Measurements from ENCODE around the gene C1QTNF4. TPM values are rescaled to one million over a fixed set of nuclear protein-coding genes. Genes with fewer than 3 reads are reported as not detected.

C1QTNF4 gene
- total RNA-seq, 1 experiment from 2014 or later = 5.7 TPM

GRCh38 chr11:47595967-47596366, 1.8 kb upstream of the C1QTNF4 start:
- no peak for TF ChIP-seq CTCF (conservative IDR thresholded peaks at IDR 0.05)
- H3K9me3 Mint-ChIP-seq = no peaks in the 10 kb centered on the region
- Histone ChIP-seq H3K79me1 (ENCODE audit: insufficient read depth, low read depth, low read length, poor library complexity, severe bottlenecking) (no peaks in the 10 kb centered on the region), H3T11ph (ENCODE audit: low read length) (no peak overlapping the region), H3K56ac (ENCODE audit: insufficient read length, low read depth, low read length) (no peak overlapping the region), H3K4me2 (ENCODE audit: insufficient read depth, insufficient read length, low read length) (no peak overlapping the region), H2BK20ac (ENCODE audit: low read depth, low read length, poor library complexity, severe bottlenecking) (no peak overlapping the region), H2BK15ac (ENCODE audit: low read depth, low read length) (no peak overlapping the region), H3K23me2 (ENCODE audit: insufficient read length, low read depth, low read length, poor library complexity, severe bottlenecking) (peaks cover 13% of the 10 kb centered on the region), H2BK12ac (ENCODE audit: insufficient read length, low read depth, low read length) (no peak overlapping the region), H3K27ac (ENCODE audit: insufficient read length, low read depth, low read length) (no peak overlapping the region), H2BK5ac (ENCODE audit: insufficient read length, low read length) (no peak overlapping the region), H2BK120ac (ENCODE audit: low read depth, low read length, poor library complexity, severe bottlenecking) (no peak overlapping the region), H3K14ac (ENCODE audit: insufficient read depth, low read length) (no peak overlapping the region), H2AK5ac (ENCODE audit: insufficient read length, low read length) (no peak overlapping the region), H4K5ac (ENCODE audit: insufficient read length, low read depth, low read length) (no peak overlapping the region), H3K27me3 (ENCODE audit: insufficient read depth, low read length) (peaks cover 10% of the 10 kb centered on the region; the same call in 1 of the 2 replicates), H4K20me1 (ENCODE audit: control insufficient read depth, insufficient read depth, insufficient read length) (no peaks in the 10 kb centered on the region), H3K9me3 (ENCODE audit: control insufficient read depth, low read depth, low read length) (no peaks in the 10 kb centered on the region), H3K79me2 (ENCODE audit: insufficient read depth, low read length) (no peaks in the 10 kb centered on the region), H2AFZ (ENCODE audit: low read length) (no peak overlapping the region), H3K9ac (ENCODE audit: extremely low read depth, insufficient read length, low read length) (no peak overlapping the region), H4K8ac (replicated peaks; ENCODE audit: insufficient read length, low read depth, low read length) (no peak overlapping the region), H3K4ac (ENCODE audit: low read depth, low read length) (no peak overlapping the region), H3K18ac (ENCODE audit: insufficient read length, low read depth, low read length) (no peak overlapping the region), H3K4me1 (ENCODE audit: insufficient read depth, low read length) (no peaks in the 10 kb centered on the region), H4K91ac (ENCODE audit: insufficient read length, low read depth, low read length) (no peak overlapping the region), H3K23ac (ENCODE audit: insufficient read length, low read depth, low read length) (no peak overlapping the region)
- no CpG with 5 or more reads among the region's 1 CpG for WGBS (ENCODE audit: extremely low coverage, insufficient read length, low lambda C conversion rate)
- peaks cover 27 to 35% of the 10 kb centered on the region in 2 experiments for H3K4me1 Mint-ChIP-seq
- DNase-seq = no peak
- H3K27ac Mint-ChIP-seq = no peak overlapping the region
- peaks cover 41% of the 10 kb centered on the region for H3K27me3 Mint-ChIP-seq (ENCODE audit: low read depth)
- H3K4me3 Mint-ChIP-seq = no peak overlapping the region; a peak in 1 of 5 replicates
- H3K36me3 Mint-ChIP-seq (ENCODE audit: insufficient read depth in 1 of 3, low read depth in 3 of 3) = no peaks in the 10 kb centered on the region; a peak in 1 of 7 replicates

All from H9 (cell line).